Lower leg skin (tissue), 4 donors: ENCODE results near the gene DCXR. TPM values are rescaled to one million over a fixed set of nuclear protein-coding genes. Genes with fewer than 3 reads are reported as not detected.

Source experiments
- DNase-seq, 2 donors: peaks; one replicate each; pipeline ENCODE4 v3.0.0-alpha.2; 2019; ENCODE audit warnings: low spot score in 2 of 2
- H3K4me3 ChIP-seq: fragments of 200-600 bp; sonication (generic); 2 replicates; pipeline ENCODE4 v1.5.1; 2017; ENCODE audit warnings: mild to moderate bottlenecking, low read depth; ENCODE audit not compliant: poor library complexity, severe bottlenecking
- POLR2A ChIP-seq, 2 donors: fragments of 450-650 bp; IDR thresholded peaks; one replicate each; pipeline ENCODE4 v1.6.1; 2016 to 2017; ENCODE audit warnings: antibody characterized with exemption in 2 of 2, mild to moderate bottlenecking in 1 of 2, moderate library complexity in 1 of 2
- WGBS, 2 donors: methylation state at CpG; one replicate each; pipeline ENCODE4 v1.1.5; 2018; 5-methylcytosine and 5-hydroxymethylcytosine counted together
- intact Hi-C: fragments of 100-400 bp; cut with DNase I; formaldehyde crosslinking; loops from one replicate; pipeline ENCODE4 v1.15.0; 2023; ENCODE audit warnings: low total_unique reads
- total RNA-seq, 4 donors: library from RNA; depleted of rRNA; stranded (reverse); fragments of >200 nt; gene quantifications; one replicate each; pipeline ENCODE4 v1.1.0, GENCODE V29; 2016
- TF ChIP-seq, protein P1 (sequence below), 3 donors: fragments of 450-650 bp; IDR thresholded peaks; one replicate each; pipeline ENCODE4 v1.5.1; 2016; ENCODE audit warnings: antibody characterized with exemption in 3 of 3, mild to moderate bottlenecking in 3 of 3, moderate library complexity in 2 of 3

Gene DCXR
- total RNA-seq, 4 donors from 2014 or later: 124 to 199 (median 149) TPM

DNA sequence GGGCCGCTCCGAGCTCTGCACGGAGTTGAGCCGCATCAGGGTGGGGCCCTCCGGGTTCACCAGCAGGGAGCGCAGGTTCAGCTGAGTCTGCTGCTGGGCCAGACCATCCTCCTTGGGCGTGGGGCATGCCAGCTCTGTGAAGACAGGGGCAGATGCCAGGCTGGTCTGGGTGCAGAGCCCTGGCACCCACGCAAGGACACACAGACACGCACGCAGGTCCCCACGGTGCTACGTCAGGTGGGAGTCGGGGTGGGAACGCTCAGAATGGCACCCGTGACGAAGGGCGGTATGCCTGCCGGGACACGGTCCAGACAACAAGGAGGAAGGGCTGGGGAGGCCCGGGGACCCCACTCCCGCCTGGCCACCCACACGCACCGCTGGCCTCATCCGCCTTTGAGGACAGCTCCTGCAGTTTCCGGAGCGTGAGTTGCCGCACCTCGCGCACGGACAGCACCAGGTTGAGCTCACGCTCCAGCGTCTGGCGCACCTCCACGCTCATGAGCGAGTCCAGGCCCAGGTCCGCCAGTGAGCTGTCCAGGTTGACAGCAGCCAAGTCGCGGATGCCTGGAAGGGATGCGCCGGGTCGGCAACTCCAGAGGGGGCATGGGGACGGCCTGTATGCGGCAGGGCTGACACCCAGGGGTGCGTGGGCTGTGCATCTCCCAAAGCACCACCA, 43.4 kb upstream of the DCXR start:
- DNase-seq: no peak
- intact Hi-C loops: no loop called here
- no peak overlapping the region for H3K4me3 ChIP-seq
- TF ChIP-seq, protein P1, sequence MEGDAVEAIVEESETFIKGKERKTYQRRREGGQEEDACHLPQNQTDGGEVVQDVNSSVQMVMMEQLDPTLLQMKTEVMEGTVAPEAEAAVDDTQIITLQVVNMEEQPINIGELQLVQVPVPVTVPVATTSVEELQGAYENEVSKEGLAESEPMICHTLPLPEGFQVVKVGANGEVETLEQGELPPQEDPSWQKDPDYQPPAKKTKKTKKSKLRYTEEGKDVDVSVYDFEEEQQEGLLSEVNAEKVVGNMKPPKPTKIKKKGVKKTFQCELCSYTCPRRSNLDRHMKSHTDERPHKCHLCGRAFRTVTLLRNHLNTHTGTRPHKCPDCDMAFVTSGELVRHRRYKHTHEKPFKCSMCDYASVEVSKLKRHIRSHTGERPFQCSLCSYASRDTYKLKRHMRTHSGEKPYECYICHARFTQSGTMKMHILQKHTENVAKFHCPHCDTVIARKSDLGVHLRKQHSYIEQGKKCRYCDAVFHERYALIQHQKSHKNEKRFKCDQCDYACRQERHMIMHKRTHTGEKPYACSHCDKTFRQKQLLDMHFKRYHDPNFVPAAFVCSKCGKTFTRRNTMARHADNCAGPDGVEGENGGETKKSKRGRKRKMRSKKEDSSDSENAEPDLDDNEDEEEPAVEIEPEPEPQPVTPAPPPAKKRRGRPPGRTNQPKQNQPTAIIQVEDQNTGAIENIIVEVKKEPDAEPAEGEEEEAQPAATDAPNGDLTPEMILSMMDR (IDR thresholded peaks at IDR 0.05): no peak
- TF ChIP-seq POLR2A (IDR thresholded peaks at IDR 0.05): no peak
- 92 to 95% methylated on average over 31 to 38 of the region's 44 CpGs for WGBS, 2 donors

DNA sequence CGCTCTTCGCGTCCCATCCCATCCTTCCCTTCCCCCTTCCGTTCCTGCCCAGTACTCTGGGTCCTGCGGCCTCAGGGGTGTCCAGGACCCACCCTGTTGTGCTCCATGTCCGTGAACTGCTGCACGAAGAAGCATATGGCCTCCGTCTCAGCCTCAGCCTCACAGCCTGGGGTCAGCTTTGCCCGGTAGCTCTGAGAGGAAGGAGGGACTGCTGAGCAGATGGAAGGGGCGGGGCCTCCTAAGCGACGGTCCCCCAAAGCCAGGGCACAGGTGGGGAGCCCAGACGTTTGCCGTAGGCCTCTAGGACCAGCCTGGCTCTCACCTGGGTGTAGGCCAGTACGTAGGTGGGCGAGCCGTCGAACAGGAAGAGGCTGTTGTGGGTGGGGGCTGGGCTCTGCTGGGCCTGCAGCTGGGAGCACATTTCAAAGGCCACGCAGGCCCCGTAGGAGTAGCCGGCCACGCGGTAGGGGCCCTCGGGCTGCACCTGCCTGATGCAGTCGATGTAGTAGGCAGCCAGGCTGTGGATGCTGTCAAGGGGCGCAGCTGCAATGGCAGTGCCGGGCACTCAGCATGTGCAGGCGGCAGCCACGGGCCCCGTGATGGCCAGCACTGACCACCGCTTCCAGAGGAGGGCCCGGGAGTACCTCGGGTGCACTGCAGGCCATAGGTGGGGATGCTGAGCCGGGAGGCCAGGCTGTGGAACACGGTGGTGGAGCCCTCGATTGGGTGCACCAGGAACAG, 42.7 kb upstream of the DCXR start:
- intact Hi-C loops: no loop called here

DNA sequence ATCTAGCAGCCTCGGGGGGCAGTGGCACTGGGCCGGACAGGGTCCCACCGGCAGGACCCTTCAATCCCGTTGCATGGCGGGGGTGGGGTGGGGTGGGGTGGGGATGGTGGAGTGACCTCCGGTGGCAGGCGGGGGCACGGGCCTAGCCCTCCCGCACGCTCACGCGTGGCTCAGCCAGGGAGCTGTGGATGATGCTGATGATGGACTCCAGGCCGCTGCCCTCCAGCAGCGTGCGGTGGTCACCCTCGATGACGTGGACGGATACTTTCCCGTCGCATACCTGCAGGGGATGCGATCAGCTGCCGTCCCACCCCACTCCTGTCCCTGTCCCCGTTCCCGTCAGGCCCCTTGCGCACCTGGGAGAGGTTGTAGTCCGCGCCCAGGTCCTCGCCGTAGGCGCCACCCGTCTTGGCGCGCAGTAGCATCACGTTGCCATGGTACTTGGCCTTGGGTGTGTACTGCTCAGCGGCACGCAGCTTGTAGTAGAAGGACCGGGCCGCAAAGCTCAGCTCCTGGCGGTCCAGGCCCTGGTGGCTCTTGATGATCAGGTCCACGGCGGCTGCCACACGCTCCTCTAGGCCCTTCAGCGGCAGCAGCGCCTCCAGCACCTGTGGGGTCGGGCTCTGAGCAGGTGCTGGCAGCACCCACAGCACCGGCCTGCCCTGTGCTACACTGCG, 41.6 kb upstream of the DCXR start:
- TF ChIP-seq, protein P1 (IDR thresholded peaks at IDR 0.05): no peak
- TF ChIP-seq POLR2A (IDR thresholded peaks at IDR 0.05): no peak
- DNase-seq: no peak
- whole genome bisulfite sequencing, 2 donors: 93 to 94% methylated on average over 43 to 44 of the region's 47 CpGs
- no peak overlapping the region for H3K4me3 ChIP-seq
- intact Hi-C loops: no loop called here

More for the DNA sequence above, 42.7 kb upstream of the DCXR start:
- no peak for TF ChIP-seq POLR2A (IDR thresholded peaks at IDR 0.05)
- TF ChIP-seq, protein P1 (IDR thresholded peaks at IDR 0.05): no peak
- no peak for DNase-seq
- no peak overlapping the region for H3K4me3 ChIP-seq
- WGBS, 2 donors: 89 to 90% methylated on average over 31 to 32 of the region's 36 CpGs

DNA sequence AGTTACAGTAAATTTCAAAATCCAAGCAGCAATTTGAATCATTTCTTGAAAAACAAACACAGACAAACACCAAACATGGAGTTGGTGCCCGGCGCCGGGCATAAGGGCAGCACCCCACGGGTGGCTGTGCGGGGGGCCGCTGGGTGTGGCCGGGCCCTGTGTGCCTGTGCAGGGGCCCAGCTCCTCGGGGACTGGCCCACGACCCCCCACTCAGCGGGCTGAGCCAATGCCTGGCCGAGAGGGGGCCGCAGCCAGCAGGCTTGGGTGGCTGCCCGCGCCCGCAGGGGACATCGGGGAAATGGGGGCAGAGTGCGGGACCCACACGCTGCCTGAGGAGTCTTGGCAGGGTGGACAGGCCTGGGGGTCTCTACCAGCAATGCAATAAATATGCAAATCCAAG, 40.9 kb upstream of the DCXR start:
- no peak for DNase-seq
- intact Hi-C loops: no loop called here
- TF ChIP-seq, protein P1 (IDR thresholded peaks at IDR 0.05): no peak
- no peak for TF ChIP-seq POLR2A (IDR thresholded peaks at IDR 0.05)
- no peak overlapping the region for H3K4me3 ChIP-seq
- 92 to 93% methylated on average over 18 of the region's 18 CpGs for WGBS, 2 donors

DNA sequence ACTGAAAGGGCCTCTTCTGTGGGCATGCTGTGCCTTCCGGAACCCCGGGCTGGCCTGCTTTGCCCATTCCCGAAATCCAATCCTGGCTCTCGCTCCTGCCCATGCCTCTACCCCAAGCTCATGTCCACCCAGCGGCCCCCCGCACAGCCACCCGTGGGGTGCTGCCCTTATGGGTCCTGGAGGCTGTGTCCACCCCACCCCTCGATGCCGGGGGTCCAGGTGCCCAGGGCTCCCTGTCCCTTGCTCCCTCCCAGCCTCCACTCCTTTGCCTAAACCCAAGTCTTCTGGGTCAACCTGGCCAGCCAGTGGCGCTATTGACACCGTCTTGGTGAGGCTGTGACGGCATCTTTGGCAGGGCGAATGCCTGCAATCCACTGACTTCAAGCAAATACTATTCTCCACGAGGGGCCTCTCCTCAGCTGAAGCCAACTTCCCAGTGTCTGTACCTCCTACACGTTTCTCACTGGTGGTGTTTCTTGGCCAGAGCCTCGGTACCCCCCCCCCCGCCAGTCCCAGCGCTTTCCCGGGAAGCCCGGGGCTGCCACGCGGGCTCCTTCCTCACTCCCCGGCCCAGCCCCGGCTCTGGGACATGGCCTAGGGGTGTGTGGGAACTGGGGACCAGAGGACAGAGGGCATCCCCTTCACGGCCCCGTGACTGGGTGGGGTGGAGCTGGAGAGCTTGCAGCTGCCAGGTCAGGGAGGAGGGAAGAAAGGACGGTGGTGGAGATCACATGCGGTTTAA, 40.3 kb upstream of the DCXR start:
- DNase-seq: no peak
- intact Hi-C loops: no loop called here
- no peak overlapping the region for H3K4me3 ChIP-seq
- 57 to 63% methylated on average over 27 to 28 of the region's 28 CpGs for WGBS, 2 donors
- TF ChIP-seq, protein P1 (IDR thresholded peaks at IDR 0.05): no peak
- no peak for TF ChIP-seq POLR2A (IDR thresholded peaks at IDR 0.05)
